Epithelial cell of prostate (primary cell): Measurements from ENCODE around the gene TMEM232.

Source experiments
- DNase-seq: peaks from one replicate; pipeline ENCODE4 v3.0.0-alpha.2; 2011; ENCODE audit warnings: low read depth, low spot score
- H3K27ac ChIP-seq: fragments of 450-650 bp; 2 replicates; pipeline ENCODE4 v1.5.1; 2017; ENCODE audit warnings: mild to moderate bottlenecking

The TMEM232 gene

GRCh38 chr5:110441035-110441434 lies 285.4 kb downstream of the TMEM232 start:
- no peak for DNase-seq
- no peak overlapping the region for H3K27ac ChIP-seq

- no peak for DNase-seq
- H3K27ac ChIP-seq, result no peak overlapping the region
Observed at GRCh38 chr5:110440058-110440457, 286.4 kb downstream of the TMEM232 start.

- DNase-seq, result no peak
- no peak overlapping the region for H3K27ac ChIP-seq
Observed at GRCh38 chr5:110439296-110439695, 287.2 kb downstream of the TMEM232 start.

GRCh38 chr5:110435207-110435606 lies 291.3 kb downstream of the TMEM232 start:
- no peak overlapping the region for H3K27ac ChIP-seq
- DNase-seq, result no peak

- no peak for DNase-seq
Observed at GRCh38 chr5:110431603-110432002, 294.9 kb downstream of the TMEM232 start.

GRCh38 chr5:110414360-110414759 lies 312.1 kb downstream of the TMEM232 start:
- DNase-seq, result no peak
- H3K27ac ChIP-seq, result no peak overlapping the region

More at GRCh38 chr5:110431603-110432002, 294.9 kb downstream of the TMEM232 start:
- H3K27ac ChIP-seq, result no peak overlapping the region

- no peak overlapping the region for H3K27ac ChIP-seq
- no peak for DNase-seq
Observed at GRCh38 chr5:110413856-110414255, 312.6 kb downstream of the TMEM232 start.

GRCh38 chr5:110409571-110409970 lies 316.9 kb downstream of the TMEM232 start:
- DNase-seq, result no peak
- H3K27ac ChIP-seq, result no peak overlapping the region

- DNase-seq, result no peak
- H3K27ac ChIP-seq, result no peak overlapping the region
Observed at GRCh38 chr5:110402562-110402961, 323.9 kb downstream of the TMEM232 start.

GRCh38 chr5:110401881-110402280 lies 324.6 kb downstream of the TMEM232 start:
- DNase-seq, result no peak
- no peak overlapping the region for H3K27ac ChIP-seq

- no peak overlapping the region for H3K27ac ChIP-seq
- DNase-seq, result no peak
Observed at GRCh38 chr5:110398951-110399350, 327.5 kb downstream of the TMEM232 start.

- no peak for DNase-seq
- H3K27ac ChIP-seq, result no peak overlapping the region
Observed at GRCh38 chr5:110397281-110397680, 329.2 kb downstream of the TMEM232 start.

GRCh38 chr5:110386782-110387181 lies 339.7 kb downstream of the TMEM232 start:
- no peak for DNase-seq
- H3K27ac ChIP-seq, result no peak overlapping the region

- DNase-seq, result no peak
- no peak overlapping the region for H3K27ac ChIP-seq
Observed at GRCh38 chr5:110383231-110383630, 343.2 kb downstream of the TMEM232 start.

- H3K27ac ChIP-seq, result no peak overlapping the region
Observed at GRCh38 chr5:110377943-110378342, 348.5 kb downstream of the TMEM232 start.

GRCh38 chr5:110377361-110377760 lies 349.1 kb downstream of the TMEM232 start:
- no peak for DNase-seq
- no peak overlapping the region for H3K27ac ChIP-seq

More at GRCh38 chr5:110377943-110378342, 348.5 kb downstream of the TMEM232 start:
- DNase-seq, result no peak

GRCh38 chr5:110376281-110376951 lies 350.1 kb downstream of the TMEM232 start:
- no peak overlapping the region for H3K27ac ChIP-seq
- DNase-seq, result no peak

- H3K27ac ChIP-seq, result no peak overlapping the region
- DNase-seq, result no peak
Observed at GRCh38 chr5:110371725-110372041, 354.8 kb downstream of the TMEM232 start.

- H3K27ac ChIP-seq, result no peak overlapping the region
- DNase-seq, result no peak
Observed at GRCh38 chr5:110371011-110371724, 355.3 kb downstream of the TMEM232 start.
